ENCODE results near the gene SUGCT.

Gene SUGCT

DNA sequence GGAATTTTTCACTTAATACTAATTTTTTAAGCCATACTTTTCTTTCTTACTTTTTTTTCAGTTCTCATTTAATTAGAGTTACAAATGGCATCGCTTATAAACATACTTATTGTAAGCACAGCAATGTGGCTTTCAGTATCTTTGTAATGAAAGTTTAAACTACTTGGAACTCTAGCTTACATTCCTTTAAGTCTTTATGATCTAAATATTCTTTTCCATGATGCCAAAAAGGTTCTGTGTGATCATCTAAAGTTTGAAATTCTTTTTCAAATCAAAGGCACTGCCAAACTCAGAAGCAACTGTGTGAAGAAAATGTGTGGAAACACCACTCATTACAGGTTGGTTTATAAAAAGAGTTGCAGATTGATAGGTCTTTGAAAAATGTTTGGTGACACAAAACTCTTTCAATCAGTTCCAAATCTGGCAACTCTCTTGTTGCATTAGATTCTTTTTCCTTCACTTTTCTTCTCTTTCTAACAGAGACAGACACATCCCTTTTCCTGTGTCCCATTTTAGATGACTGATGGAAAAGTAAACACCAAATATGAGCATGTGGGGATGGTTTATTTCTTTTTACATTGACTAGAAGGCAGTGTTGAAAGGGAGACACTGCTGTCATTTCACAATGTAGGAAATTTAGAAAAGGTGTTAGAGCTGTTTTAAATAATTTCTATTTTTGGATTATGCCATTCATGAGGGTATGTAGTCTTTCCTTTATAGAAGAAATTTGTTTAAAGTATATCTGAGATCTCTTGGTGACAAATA lies 392.3 kb downstream of the SUGCT start:
- no peaks in the 10 kb centered on the region for H3K36me3 ChIP-seq (ENCODE audit: control insufficient read depth in 2 of 2, insufficient read depth in 1 of 2, low read length in 2 of 2)
- H3K4me1 ChIP-seq (ENCODE audit: control insufficient read depth, insufficient read depth, low read length) = no peaks in the 10 kb centered on the region
- H3K4me3 ChIP-seq (ENCODE audit: low read depth, low read length) = no peak overlapping the region
- ChIA-PET CTCF (no interaction called here), POLR2A (no interaction called here)
- TF ChIP-seq ZNF501 (tag by site-specific recombination; IDR thresholded peaks at IDR 0.05) (no peak), ZNF549 (tag by site-specific recombination; IDR thresholded peaks at IDR 0.05) (no peak), GLIS1 (tag by site-specific recombination; IDR thresholded peaks at IDR 0.05) (no peak), ZNF629 (tag by site-specific recombination; IDR thresholded peaks at IDR 0.05) (no peak), BCL6B (tag by site-specific recombination; IDR thresholded peaks at IDR 0.05) (no peak), MEIS1 (CRISPR knock-in tag; IDR thresholded peaks at IDR 0.05; ENCODE audit: borderline replicate concordance) (no peak), ZNF184 (tag by site-specific recombination; IDR thresholded peaks at IDR 0.05) (no peak), TSHZ1 (tag by site-specific recombination; IDR thresholded peaks at IDR 0.05; ENCODE audit: borderline replicate concordance) (no peak), ZBTB7A (tag by site-specific recombination; IDR thresholded peaks at IDR 0.05; ENCODE audit: low read depth) (no peak)
- TF ChIP-seq, protein P1, sequence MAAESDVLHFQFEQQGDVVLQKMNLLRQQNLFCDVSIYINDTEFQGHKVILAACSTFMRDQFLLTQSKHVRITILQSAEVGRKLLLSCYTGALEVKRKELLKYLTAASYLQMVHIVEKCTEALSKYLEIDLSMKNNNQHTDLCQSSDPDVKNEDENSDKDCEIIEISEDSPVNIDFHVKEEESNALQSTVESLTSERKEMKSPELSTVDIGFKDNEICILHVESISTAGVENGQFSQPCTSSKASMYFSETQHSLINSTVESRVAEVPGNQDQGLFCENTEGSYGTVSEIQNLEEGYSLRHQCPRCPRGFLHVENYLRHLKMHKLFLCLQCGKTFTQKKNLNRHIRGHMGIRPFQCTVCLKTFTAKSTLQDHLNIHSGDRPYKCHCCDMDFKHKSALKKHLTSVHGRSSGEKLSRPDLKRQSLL (tag by site-specific recombination; IDR thresholded peaks at IDR 0.05) = no peak
- no peaks in the 10 kb centered on the region for H3K9me3 ChIP-seq (ENCODE audit: control insufficient read depth, insufficient read depth, low read depth, low read length)
- H3K27ac ChIP-seq (ENCODE audit: extremely low read depth, low read depth, low read length) = no peak overlapping the region

DNA sequence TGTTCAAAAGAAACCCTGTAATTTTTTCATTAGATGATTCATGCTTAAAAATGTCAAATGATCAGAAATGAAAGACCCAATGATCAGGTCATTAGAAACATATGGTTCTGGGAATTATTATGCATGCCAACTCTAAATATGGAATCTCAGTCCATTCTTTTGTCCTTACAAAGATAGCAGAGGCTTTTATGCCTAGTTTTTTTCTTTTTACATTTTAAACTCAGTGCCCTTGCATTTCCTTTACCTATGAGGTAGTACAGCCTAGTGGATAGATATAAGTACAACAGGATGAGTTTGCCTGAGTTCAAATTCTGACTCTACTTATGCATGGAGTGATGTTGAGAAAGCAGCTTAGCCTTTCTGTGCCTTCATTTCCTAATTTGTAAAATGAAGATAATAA lies 392.9 kb downstream of the SUGCT start:
- H3K4me1 ChIP-seq (ENCODE audit: control insufficient read depth, insufficient read depth, low read length) = no peaks in the 10 kb centered on the region
- ChIA-PET POLR2A (no interaction called here), CTCF (no interaction called here)
- no peak overlapping the region for H3K27ac ChIP-seq (ENCODE audit: extremely low read depth, low read depth, low read length)
- H3K9me3 ChIP-seq (ENCODE audit: control insufficient read depth, insufficient read depth, low read depth, low read length) = no peaks in the 10 kb centered on the region
- TF ChIP-seq GLI2 (tag by site-specific recombination; IDR thresholded peaks at IDR 0.05; ENCODE audit: borderline replicate concordance, low read depth) = no peak
- TF ChIP-seq ZNF654 (tag by site-specific recombination; IDR thresholded peaks at IDR 0.05; ENCODE audit: low read depth) = no peak
- no peak for TF ChIP-seq PRDM4 (tag by site-specific recombination; IDR thresholded peaks at IDR 0.05)
- H3K36me3 ChIP-seq (ENCODE audit: control insufficient read depth in 2 of 2, insufficient read depth in 1 of 2, low read length in 2 of 2) = no peaks in the 10 kb centered on the region
- no peak overlapping the region for H3K4me3 ChIP-seq (ENCODE audit: low read depth, low read length)

Measured in HEK293 (cell line).